Measurements from ENCODE around the gene CDCA8. TPM values are rescaled to one million over a fixed set of nuclear protein-coding genes. Genes with fewer than 3 reads are reported as not detected.

Gene CDCA8
- total RNA-seq, 2 donors from 2014 or later, result 0.27 to 0.35 TPM

GRCh38 chr1:37691497-37692077 is 729 bp upstream of the CDCA8 start:
- no peaks in the 10 kb centered on the region for H3K9me3 ChIP-seq
- no peak for DNase-seq (ENCODE audit: low spot score)
- peak overlapping the region; percentile 87 to 90 for H3K27ac ChIP-seq
- peak overlapping the region; percentile 96 for H3K4me3 ChIP-seq
- no peak for ATAC-seq (ENCODE audit: insufficient number of reproducible peaks, low FRiP score, low read depth)
- no peaks in the 10 kb centered on the region for H3K27me3 ChIP-seq (replicated peaks; ENCODE audit: insufficient read depth)
- H3K36me3 ChIP-seq, result no peaks in the 10 kb centered on the region
- H3K4me1 ChIP-seq (ENCODE audit: control insufficient read depth in 1 of 2, low read depth in 2 of 2), result peaks cover 16 to 27% of the 10 kb centered on the region in 2 donors
- TF ChIP-seq CTCF (IDR thresholded peaks at IDR 0.05), result no peak

- peak overlapping the region; percentile 96 for H3K4me3 ChIP-seq
- no peaks in the 10 kb centered on the region for H3K36me3 ChIP-seq
- ATAC-seq (ENCODE audit: insufficient number of reproducible peaks, low FRiP score, low read depth) (no peak), DNase-seq (ENCODE audit: low spot score) (no peak)
- H3K27me3 ChIP-seq (replicated peaks; ENCODE audit: insufficient read depth), result no peaks in the 10 kb centered on the region
- no peak overlapping the region for H3K27ac ChIP-seq
- no peaks in the 10 kb centered on the region for H3K9me3 ChIP-seq
- peaks cover 16 to 27% of the 10 kb centered on the region in 2 donors for H3K4me1 ChIP-seq (ENCODE audit: control insufficient read depth in 1 of 2, low read depth in 2 of 2)
- TF ChIP-seq CTCF (IDR thresholded peaks at IDR 0.05), result no peak
Measured at GRCh38 chr1:37692834-37693175, 489 bp downstream of the CDCA8 start.

- H3K27ac ChIP-seq, result no peak overlapping the region
- no peak for ATAC-seq (ENCODE audit: insufficient number of reproducible peaks, low FRiP score, low read depth)
- H3K9me3 ChIP-seq, result no peaks in the 10 kb centered on the region
- no peak for DNase-seq (ENCODE audit: low spot score)
- no peaks in the 10 kb centered on the region for H3K36me3 ChIP-seq
- peaks cover 0 to 5% of the 10 kb centered on the region in 2 donors for H3K4me1 ChIP-seq (ENCODE audit: control insufficient read depth in 1 of 2, low read depth in 2 of 2)
- no peak for TF ChIP-seq CTCF (IDR thresholded peaks at IDR 0.05)
- no peak overlapping the region for H3K4me3 ChIP-seq
- H3K27me3 ChIP-seq (replicated peaks; ENCODE audit: insufficient read depth), result no peaks in the 10 kb centered on the region
Measured at GRCh38 chr1:37697090-37697489, 4.8 kb downstream of the CDCA8 start.

GRCh38 chr1:37697737-37698136 is 5.4 kb downstream of the CDCA8 start:
- DNase-seq (ENCODE audit: low spot score) (no peak), ATAC-seq (ENCODE audit: insufficient number of reproducible peaks, low FRiP score, low read depth) (no peak)
- Histone ChIP-seq H3K27ac (no peak overlapping the region), H3K27me3 (replicated peaks; ENCODE audit: insufficient read depth) (no peaks in the 10 kb centered on the region), H3K4me1 (ENCODE audit: control insufficient read depth in 1 of 2, low read depth in 2 of 2) (peaks cover 0 to 2% of the 10 kb centered on the region in 2 donors), H3K36me3 (no peaks in the 10 kb centered on the region), H3K9me3 (no peaks in the 10 kb centered on the region), H3K4me3 (no peak overlapping the region)
- no peak for TF ChIP-seq CTCF (IDR thresholded peaks at IDR 0.05)

- H3K4me3 ChIP-seq, result no peak overlapping the region
- ATAC-seq (ENCODE audit: insufficient number of reproducible peaks, low FRiP score, low read depth), result no peak
Measured at GRCh38 chr1:37699147-37699546, 6.8 kb downstream of the CDCA8 start.

More at GRCh38 chr1:37699147-37699546, 6.8 kb downstream of the CDCA8 start:
- no peak for TF ChIP-seq CTCF (IDR thresholded peaks at IDR 0.05)
- Histone ChIP-seq H3K36me3 (no peaks in the 10 kb centered on the region), H3K9me3 (no peaks in the 10 kb centered on the region), H3K27me3 (replicated peaks; ENCODE audit: insufficient read depth) (no peaks in the 10 kb centered on the region), H3K27ac (no peak overlapping the region), H3K4me1 (ENCODE audit: control insufficient read depth in 1 of 2, low read depth in 2 of 2) (no peaks in the 10 kb centered on the region)
- no peak for DNase-seq (ENCODE audit: low spot score)

Data from thoracic aorta (tissue), 2 donors.